OCI-LY1 (cell line): Measurements from ENCODE around the gene ME3.

Source experiments
- H2AFZ ChIP-seq: fragments of 200-600 bp; sonication (generic), shearing (Covaris generic); 2 replicates; pipeline ENCODE4 v1.6.0; 2014; ENCODE audit warnings: antibody characterized with exemption, mild to moderate bottlenecking, low read length
- H3F3A ChIP-seq: fragments of 200-600 bp; sonication (generic), shearing (Covaris generic); 2 replicates; pipeline ENCODE4 v1.6.0; 2014; ENCODE audit warnings: mild to moderate bottlenecking, antibody characterized with exemption, low read length, moderate library complexity; ENCODE audit not compliant: insufficient read depth
- H3K27ac ChIP-seq: fragments of 200-600 bp; sonication (generic); 2 replicates; pipeline ENCODE4 v1.5.1; 2014; ENCODE audit warnings: low read length, mixed run types, mild to moderate bottlenecking, low read depth; ENCODE audit not compliant: poor library complexity, severe bottlenecking
- H3K27me3 ChIP-seq: fragments of 200-600 bp; sonication (generic); 2 replicates; pipeline ENCODE4 v1.6.0; 2014; ENCODE audit warnings: antibody characterized with exemption, mild to moderate bottlenecking, low read length, moderate library complexity; ENCODE audit not compliant: insufficient read depth
- H3K36me3 ChIP-seq: fragments of 200-600 bp; sonication (generic); 2 replicates; pipeline ENCODE4 v1.6.1; 2014; ENCODE audit warnings: mild to moderate bottlenecking, antibody characterized with exemption, low read length, moderate library complexity, mixed read lengths; ENCODE audit not compliant: insufficient read depth
- H3K4me1 ChIP-seq: fragments of 200-600 bp; sonication (generic); 2 replicates; pipeline ENCODE4 v1.5.1; 2014; ENCODE audit warnings: mild to moderate bottlenecking, low read length, moderate library complexity; ENCODE audit not compliant: insufficient read depth, severe bottlenecking
- H3K4me2 ChIP-seq: fragments of 200-600 bp; sonication (generic), shearing (Covaris generic); 2 replicates; pipeline ENCODE4 v1.6.1; 2014; ENCODE audit warnings: low read length
- H3K4me3 ChIP-seq: fragments of 200-600 bp; sonication (generic); 2 replicates; pipeline ENCODE4 v1.5.1; 2014; ENCODE audit warnings: low read length, low read depth, mild to moderate bottlenecking, mixed read lengths; ENCODE audit not compliant: poor library complexity, severe bottlenecking
- H3K79me2 ChIP-seq: fragments of 200-600 bp; shearing (Covaris generic); 2 replicates; pipeline ENCODE4 v1.6.1; 2016; ENCODE audit warnings: mixed run types, low read length, mixed read lengths; ENCODE audit not compliant: insufficient read depth
- H3K9ac ChIP-seq: fragments of 200-600 bp; sonication (generic), shearing (Covaris generic); 2 replicates; pipeline ENCODE4 v1.6.1; 2014; ENCODE audit warnings: mild to moderate bottlenecking, low read length, mixed read lengths
- H3K9me2 ChIP-seq: fragments of 200-600 bp; sonication (generic), shearing (Covaris generic); 2 replicates; pipeline ENCODE4 v1.6.1; 2014; ENCODE audit warnings: low read depth, mild to moderate bottlenecking, low read length, mixed read lengths
- H3K9me3 ChIP-seq: fragments of 200-600 bp; shearing (Covaris generic); 2 replicates; pipeline ENCODE4 v1.6.1; 2014; ENCODE audit warnings: low read length, mixed read lengths
- H4K20me1 ChIP-seq: fragments of 200-600 bp; sonication (generic), shearing (Covaris generic); 2 replicates; pipeline ENCODE4 v1.6.0; 2016; ENCODE audit warnings: mild to moderate bottlenecking, low read length; ENCODE audit not compliant: insufficient read depth
- CTCF ChIP-seq: fragments of 200-600 bp; sonication (generic), shearing (Covaris generic); IDR thresholded peaks from 2 replicates; pipeline ENCODE4 v1.5.1; 2017; ENCODE audit warnings: mild to moderate bottlenecking, antibody characterized with exemption, low read length, moderate library complexity, mixed read lengths
- EZH2 ChIP-seq: fragments of 200-600 bp; sonication (generic), shearing (Covaris generic); IDR thresholded peaks from 2 replicates; pipeline ENCODE4 v1.8.0; 2017; ENCODE audit warnings: borderline replicate concordance, mixed run types, mild to moderate bottlenecking, antibody characterized with exemption, low read length, moderate library complexity, mixed read lengths

Gene ME3

GRCh38 chr11:86592047-86592591 lies 80.3 kb downstream of the ME3 start:
- Histone ChIP-seq H3K79me2 (no peaks in the 10 kb centered on the region), H3K9me2 (no peaks in the 10 kb centered on the region), H3K4me3 (no peak overlapping the region), H3K9me3 (no peaks in the 10 kb centered on the region), H3K4me2 (no peak overlapping the region), H3K27ac (no peak overlapping the region), H3K9ac (no peak overlapping the region), H3F3A (no peaks in the 10 kb centered on the region), H3K36me3 (no peaks in the 10 kb centered on the region), H4K20me1 (no peaks in the 10 kb centered on the region), H3K4me1 (peaks cover 10% of the 10 kb centered on the region), H3K27me3 (no peaks in the 10 kb centered on the region), H2AFZ (no peak overlapping the region)
- TF ChIP-seq CTCF (no peak), EZH2 (no peak)

- H3K27me3 ChIP-seq = no peaks in the 10 kb centered on the region
- peaks cover 10% of the 10 kb centered on the region for H3K4me1 ChIP-seq
- no peaks in the 10 kb centered on the region for H4K20me1 ChIP-seq
- H3K9me2 ChIP-seq = no peaks in the 10 kb centered on the region
- no peaks in the 10 kb centered on the region for H3F3A ChIP-seq
- no peaks in the 10 kb centered on the region for H3K79me2 ChIP-seq
- no peak overlapping the region for H3K27ac ChIP-seq
- no peak overlapping the region for H3K4me2 ChIP-seq
- no peak overlapping the region for H2AFZ ChIP-seq
- TF ChIP-seq EZH2 = no peak
- no peak for TF ChIP-seq CTCF
- H3K36me3 ChIP-seq = no peaks in the 10 kb centered on the region
- H3K9ac ChIP-seq = no peak overlapping the region
- no peaks in the 10 kb centered on the region for H3K9me3 ChIP-seq
- no peak overlapping the region for H3K4me3 ChIP-seq
Observed at GRCh38 chr11:86591631-86592030, 80.8 kb downstream of the ME3 start.

GRCh38 chr11:86589856-86590589 lies 82.4 kb downstream of the ME3 start:
- no peaks in the 10 kb centered on the region for H3K79me2 ChIP-seq
- H3F3A ChIP-seq = no peaks in the 10 kb centered on the region
- H3K4me1 ChIP-seq = peaks cover 10% of the 10 kb centered on the region
- TF ChIP-seq CTCF = no peak
- no peak for TF ChIP-seq EZH2
- no peak overlapping the region for H3K9ac ChIP-seq
- no peaks in the 10 kb centered on the region for H4K20me1 ChIP-seq
- 0 out of 2 replicates have a peak, but pooled peaks cover 2% of the 10 kb centered on the region for H3K27me3 ChIP-seq
- H2AFZ ChIP-seq = no peak overlapping the region
- H3K4me2 ChIP-seq = no peak overlapping the region
- H3K36me3 ChIP-seq = no peaks in the 10 kb centered on the region
- H3K4me3 ChIP-seq = no peak overlapping the region
- no peaks in the 10 kb centered on the region for H3K9me3 ChIP-seq
- no peaks in the 10 kb centered on the region for H3K9me2 ChIP-seq
- no peak overlapping the region for H3K27ac ChIP-seq
